HG02884 (cell line): ENCODE measurements around the gene MDGA2.
A peak's percentile ranks its signal among the peaks of the same experiment; 100 is the strongest.
"Not testable (repeated sequence)": the region's sequence is repeated elsewhere in the genome, so short reads cannot be mapped to it uniquely, and the experiment has no call there.

Experiments
- ATAC-seq: cut with Tn5 transposase; IDR thresholded peaks from one replicate; pipeline ENCODE4 v1.9.1; 2021; ENCODE audit warnings: mild to moderate bottlenecking, moderate library complexity; ENCODE audit not compliant: unreplicated experiment

Gene MDGA2

DNA sequence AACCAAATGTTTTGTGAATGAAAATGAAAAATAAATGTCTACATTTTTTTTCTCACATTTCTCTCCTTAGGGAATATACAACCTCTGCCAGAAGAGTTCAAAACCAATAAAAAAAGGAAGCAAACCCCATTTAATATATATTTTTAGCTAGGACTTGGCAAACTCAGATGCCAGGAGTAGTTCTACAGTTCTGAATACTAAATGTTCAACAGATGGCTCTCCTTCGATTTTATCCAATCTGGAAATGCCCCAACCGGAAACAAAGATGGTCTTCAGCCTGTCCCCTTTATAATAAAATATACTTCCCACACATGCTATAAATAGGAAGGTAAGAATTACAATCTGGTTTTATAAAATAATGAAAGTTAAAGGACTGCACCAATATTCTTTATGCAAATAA is 330.4 kb downstream of the MDGA2 start:
- no peak for ATAC-seq

- ATAC-seq, result no peak
Observed at GRCh38 chr14:47332939-47333338, 342.5 kb downstream of the MDGA2 start.

DNA sequence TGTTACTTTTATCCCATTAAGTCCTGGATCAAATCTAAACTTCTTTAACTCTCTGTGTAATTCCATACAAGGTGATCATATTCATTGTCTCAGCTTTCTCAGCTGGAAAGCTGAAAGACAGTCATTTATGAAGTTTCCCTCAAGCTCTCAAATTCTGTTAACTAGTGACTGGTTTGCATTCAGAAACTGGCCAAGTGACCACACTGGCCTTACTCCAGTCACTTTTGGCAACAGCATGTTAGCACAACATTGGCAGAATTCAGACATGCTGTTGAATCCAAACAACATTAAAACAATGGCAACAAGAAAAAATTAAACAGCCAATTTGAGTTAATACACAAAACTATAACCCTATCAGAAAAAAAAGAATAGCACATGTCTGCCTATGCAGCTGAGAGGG is 343.3 kb downstream of the MDGA2 start:
- ATAC-seq, result no peak

GRCh38 chr14:47328376-47328775 is 347.0 kb downstream of the MDGA2 start:
- no peak for ATAC-seq

DNA sequence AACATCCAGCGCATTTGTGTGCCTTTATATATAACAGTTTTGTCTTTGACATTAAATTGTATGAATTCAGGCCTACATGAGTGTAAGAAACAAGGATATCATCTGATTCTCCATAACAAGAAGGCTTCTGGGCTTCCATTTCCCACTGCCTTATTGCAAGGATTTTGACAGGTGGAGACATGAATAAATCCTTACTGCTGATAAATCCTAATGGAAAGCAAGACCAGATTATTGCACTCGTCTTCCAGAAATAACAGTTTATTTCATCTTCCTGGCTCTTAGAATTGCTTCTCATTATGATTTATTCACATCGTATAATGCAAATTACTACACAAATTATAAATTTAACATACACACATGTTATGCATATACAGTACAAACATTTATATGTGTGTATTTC is 348.1 kb downstream of the MDGA2 start:
- no peak for ATAC-seq

DNA sequence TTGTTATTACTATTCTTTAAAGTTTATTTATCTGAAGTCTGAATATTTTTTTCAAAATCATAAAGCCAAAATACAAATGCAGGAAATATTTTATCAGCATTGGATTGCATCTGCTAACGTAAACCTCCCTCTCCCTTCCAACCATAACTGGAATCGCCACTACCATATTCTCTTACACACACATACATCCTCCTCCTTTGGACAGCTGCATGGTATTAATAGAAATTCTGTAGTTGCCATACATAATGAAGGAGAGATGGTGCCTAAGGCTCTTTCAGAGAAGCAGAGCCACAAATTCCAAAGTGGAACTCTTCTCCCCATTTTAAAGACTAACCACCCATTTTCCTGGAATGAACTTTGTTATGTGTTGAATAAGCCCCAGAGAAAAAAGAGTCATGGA is 352.7 kb downstream of the MDGA2 start:
- no peak for ATAC-seq

- no peak for ATAC-seq
Observed at GRCh38 chr14:47302121-47302520, 373.3 kb downstream of the MDGA2 start.

DNA sequence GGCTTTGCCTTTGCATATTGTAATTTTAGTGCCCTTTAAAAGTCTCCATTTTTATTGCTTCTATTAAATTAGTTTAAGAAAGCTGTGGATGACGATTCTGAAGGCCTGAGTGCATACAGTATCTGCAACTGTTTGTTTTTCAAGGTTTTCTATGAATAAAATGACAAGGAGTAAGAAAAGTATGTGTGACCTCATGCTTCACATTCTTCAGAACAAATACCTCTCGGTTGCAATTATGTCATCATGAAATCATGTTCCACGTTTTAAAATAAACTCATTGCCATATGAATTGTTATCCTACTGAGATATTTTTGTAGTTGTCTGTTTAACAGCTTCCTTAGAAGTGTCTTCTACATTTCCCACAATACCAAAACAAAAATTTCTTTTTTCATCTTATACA is 374.6 kb downstream of the MDGA2 start:
- no peak for ATAC-seq

DNA sequence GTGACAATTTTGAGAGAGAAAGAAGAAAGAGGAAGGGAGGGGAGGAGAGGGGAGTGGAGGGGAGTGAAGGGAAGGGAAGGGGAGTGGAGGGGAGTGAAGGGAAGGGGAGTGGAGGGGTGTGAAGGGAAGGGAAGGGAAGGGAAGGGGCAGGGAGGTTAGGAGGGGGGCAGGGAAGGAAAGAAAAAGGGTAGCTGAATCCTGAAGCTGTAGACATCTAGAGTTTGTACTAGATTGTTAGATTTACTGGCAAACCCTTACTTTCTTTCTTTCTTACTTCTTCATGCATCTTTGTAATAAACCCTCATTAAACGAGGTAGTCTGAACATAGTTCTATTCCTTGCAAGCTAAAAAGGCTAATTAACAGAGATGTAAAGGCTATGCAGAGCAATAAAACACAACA is 378.0 kb downstream of the MDGA2 start:
- no peak for ATAC-seq

- ATAC-seq, result no peak
Observed at GRCh38 chr14:47284283-47284682, 391.1 kb downstream of the MDGA2 start.

DNA sequence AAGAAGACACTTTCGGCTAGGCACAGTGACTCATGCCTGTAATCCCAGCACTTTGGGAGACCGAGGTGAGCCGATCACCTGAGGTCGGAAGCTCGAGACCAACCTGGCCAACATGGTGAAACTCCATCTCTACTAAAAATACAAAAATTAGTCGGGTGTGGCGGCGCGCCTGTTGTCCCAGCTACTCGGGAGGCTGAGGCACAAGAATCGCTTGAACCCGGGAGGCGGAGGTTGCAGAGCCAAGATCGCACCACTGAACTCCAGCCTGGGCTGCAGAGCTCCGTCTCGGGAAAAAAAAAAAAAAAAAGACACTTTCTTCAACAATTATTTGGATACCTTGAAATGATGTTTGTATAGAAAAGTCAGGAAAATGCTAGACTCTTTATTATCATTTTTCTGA is 393.6 kb downstream of the MDGA2 start:
- ATAC-seq, result not testable (repeated sequence)

- ATAC-seq, result peak; percentile 96
Observed at GRCh38 chr14:47278233-47278842, 397.1 kb downstream of the MDGA2 start.

DNA sequence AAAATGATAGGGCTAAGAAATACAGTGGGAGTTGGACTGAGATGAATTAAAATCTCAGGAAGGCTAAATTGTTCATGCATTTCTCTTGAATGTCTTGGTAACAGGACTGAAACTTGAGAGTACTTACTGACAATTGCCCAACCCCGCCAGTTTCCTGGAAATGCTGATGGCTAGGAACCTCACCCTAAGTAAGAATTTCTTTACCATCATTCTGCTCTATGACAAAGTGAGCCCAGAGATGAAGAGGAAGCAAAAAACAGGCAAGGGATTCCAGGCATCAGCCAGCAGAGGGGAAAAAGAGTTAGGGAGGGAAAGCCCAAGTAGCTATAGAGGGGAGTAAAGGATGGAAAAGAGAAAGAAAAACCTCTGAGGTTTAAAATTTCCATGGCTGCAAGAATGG is 397.7 kb downstream of the MDGA2 start:
- no peak for ATAC-seq

DNA sequence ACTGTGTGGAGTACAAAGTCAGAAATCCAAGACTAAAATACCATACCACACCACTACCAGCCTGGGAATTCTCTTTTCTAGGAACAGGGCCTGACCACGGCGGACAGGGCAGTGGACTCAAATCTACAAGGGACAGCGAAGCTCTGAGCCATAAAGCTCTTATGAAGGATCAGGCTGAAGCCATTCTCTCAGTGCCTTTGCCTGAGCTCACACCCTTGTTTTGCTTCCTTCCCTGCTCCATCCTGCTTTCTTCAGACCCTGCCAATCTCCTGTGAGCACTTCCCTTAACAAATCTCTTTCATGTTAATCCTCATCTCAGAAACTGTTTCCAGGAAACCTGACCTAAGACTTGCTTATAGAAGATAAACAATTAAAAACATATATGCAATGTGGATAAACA is 398.5 kb downstream of the MDGA2 start:
- no peak for ATAC-seq

- ATAC-seq, result no peak
Observed at GRCh38 chr14:47273939-47274338, 401.5 kb downstream of the MDGA2 start.

DNA sequence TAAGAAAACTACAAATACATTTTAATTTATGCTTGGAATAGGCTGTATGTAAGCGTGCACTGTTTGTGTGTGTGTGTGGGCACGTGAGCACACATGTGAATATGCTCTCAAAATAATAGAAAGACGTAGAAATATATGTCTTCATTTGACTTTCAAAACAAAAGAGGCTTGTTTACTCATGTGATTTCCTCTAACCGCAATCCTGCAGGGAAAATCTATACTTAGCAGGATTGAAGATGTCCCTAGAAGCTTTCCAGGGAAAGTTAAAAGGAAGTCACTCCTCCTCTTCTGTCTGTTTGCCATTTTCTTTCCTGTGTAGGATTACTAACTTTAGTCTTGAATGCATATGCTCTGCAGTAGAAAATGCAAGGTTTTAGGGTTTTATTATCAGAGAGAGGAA is 404.7 kb downstream of the MDGA2 start:
- no peak for ATAC-seq

DNA sequence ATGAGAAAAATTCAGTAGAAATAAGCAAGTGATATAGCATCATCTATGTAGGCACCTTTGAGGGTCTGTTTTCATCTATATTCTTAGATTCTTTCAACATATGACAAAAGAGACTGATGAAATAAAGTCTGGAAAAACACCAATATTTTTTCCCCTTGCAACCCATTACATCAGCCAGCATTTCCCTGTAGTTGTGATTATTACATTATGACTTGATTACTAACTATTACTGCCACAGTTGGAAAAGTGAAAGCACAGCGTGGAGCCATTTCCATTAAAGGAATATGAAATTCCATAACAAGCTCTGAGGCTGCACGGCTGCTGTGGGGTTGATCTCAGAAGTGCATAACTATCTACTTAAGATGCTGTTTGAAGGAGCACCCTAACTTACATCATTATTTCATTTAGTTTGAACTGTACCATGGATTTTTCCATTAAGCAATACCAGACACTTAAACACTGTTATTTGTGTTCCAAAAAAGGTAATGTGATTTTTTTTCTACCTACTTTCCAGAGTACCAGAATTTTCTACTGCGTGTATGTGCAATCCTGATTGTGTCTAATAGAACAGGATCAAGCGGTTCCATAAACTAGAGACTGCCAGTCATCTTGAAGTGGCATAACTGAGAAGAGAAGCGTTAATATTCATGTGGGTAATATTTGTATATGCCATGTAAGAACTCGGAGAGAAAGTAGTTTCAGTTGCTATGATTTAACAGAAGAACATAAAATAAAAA is 405.5 kb downstream of the MDGA2 start:
- ATAC-seq, result no peak

DNA sequence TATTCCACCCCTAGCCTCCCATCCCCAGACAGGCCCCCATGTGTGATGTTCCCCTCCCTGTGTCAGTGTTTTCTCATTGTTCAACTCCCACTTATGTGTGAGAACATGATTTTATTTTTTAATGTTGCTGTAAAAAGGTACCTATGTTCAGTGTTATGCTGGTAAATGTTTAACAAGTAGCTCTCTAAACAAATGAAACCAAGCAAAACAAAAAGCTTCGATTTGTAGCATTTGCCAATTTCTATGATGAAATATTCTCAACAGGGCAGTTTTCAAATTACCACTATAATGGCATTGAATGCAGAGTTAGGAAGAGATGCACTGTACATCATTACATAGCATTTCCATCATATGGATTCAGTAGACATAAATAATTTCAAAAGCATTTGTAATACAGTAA is 410.6 kb downstream of the MDGA2 start:
- no peak for ATAC-seq

- ATAC-seq, result no peak
Observed at GRCh38 chr14:47262801-47263200, 412.6 kb downstream of the MDGA2 start.

- ATAC-seq, result no peak
Observed at GRCh38 chr14:47261350-47261749, 414.1 kb downstream of the MDGA2 start.

DNA sequence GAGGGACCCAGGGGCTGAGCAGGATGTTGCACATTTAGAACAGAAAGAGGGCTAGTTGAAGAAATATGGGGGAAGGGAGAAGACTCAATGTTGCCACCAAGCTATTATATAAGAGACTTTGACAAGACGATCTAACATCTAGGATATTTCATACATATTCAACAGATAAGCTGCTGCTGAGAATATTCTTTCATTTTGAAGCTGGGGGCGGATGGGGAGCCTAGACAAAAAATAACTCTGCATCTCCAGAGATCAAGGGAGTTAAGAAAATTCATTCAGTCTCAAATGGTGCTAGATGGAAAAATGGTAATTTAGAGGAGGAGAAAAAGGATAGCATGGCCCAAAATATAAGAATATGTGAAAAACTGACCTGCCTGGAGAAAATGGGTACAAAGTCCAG is 415.6 kb downstream of the MDGA2 start:
- ATAC-seq, result no peak

GRCh38 chr14:47257013-47257412 is 418.4 kb downstream of the MDGA2 start:
- ATAC-seq, result no peak

GRCh38 chr14:47252802-47253201 is 422.6 kb downstream of the MDGA2 start:
- ATAC-seq, result no peak
